ENCODE results near the gene PHF20. TPM values are rescaled to one million over a fixed set of nuclear protein-coding genes. Genes with fewer than 3 reads are reported as not detected.
"Not testable (repeated sequence)": the region's sequence is repeated elsewhere in the genome, so short reads cannot be mapped to it uniquely, and the experiment has no call there.

The PHF20 gene
- total and polyA plus RNA-seq, 2 donors from 2014 or later, result 12.3 to 48.4 TPM

GRCh38 chr20:35947489-35947888 lies 175.7 kb downstream of the PHF20 start:
- DNase-seq, result peak in 1 of 5 donors; percentile 14
- H3K4me3 ChIP-seq (ENCODE audit: low read length in 3 of 3), result no peak overlapping the region
- H3K36me3 ChIP-seq (ENCODE audit: control insufficient read depth in 2 of 3, insufficient read depth in 3 of 3, low read length in 3 of 3), result peaks cover 0 to 18% (median 9%) of the 10 kb centered on the region in 3 donors
- H3K27ac ChIP-seq (ENCODE audit: low read depth in 2 of 2, low read length in 2 of 2), result no peak overlapping the region
- H3K9me3 ChIP-seq (ENCODE audit: control insufficient read depth in 2 of 3, insufficient read depth in 1 of 3, low read length in 3 of 3), result no peaks in the 10 kb centered on the region
- H3K27me3 ChIP-seq (ENCODE audit: control insufficient read depth, insufficient read depth, low read length), result no peaks in the 10 kb centered on the region
- FAIRE-seq, result no peak
- intact Hi-C loops (cut with DNase I), result no loop called here
- H3K4me1 ChIP-seq (ENCODE audit: control insufficient read depth in 2 of 3, insufficient read depth in 2 of 3, low read depth in 1 of 3, low read length in 3 of 3), result no peaks in the 10 kb centered on the region
- no peak overlapping the region for H3K9ac ChIP-seq (ENCODE audit: low read length in 3 of 3)
- no peak for TF ChIP-seq CTCF (IDR thresholded peaks at IDR 0.05; ENCODE audit: borderline replicate concordance, extremely low read depth, insufficient read depth)

- no peak for FAIRE-seq
- Histone ChIP-seq H3K27me3 (ENCODE audit: control insufficient read depth, insufficient read depth, low read length) (no peaks in the 10 kb centered on the region), H3K9me3 (ENCODE audit: control insufficient read depth in 2 of 3, insufficient read depth in 1 of 3, low read length in 3 of 3) (no peaks in the 10 kb centered on the region), H3K36me3 (ENCODE audit: control insufficient read depth in 2 of 3, insufficient read depth in 3 of 3, low read length in 3 of 3) (peaks cover 0 to 18% (median 9%) of the 10 kb centered on the region in 3 donors), H3K27ac (ENCODE audit: low read depth in 2 of 2, low read length in 2 of 2) (no peak overlapping the region), H3K4me3 (ENCODE audit: low read length in 3 of 3) (no peak overlapping the region), H3K9ac (ENCODE audit: low read length in 3 of 3) (no peak overlapping the region), H3K4me1 (ENCODE audit: control insufficient read depth in 2 of 3, insufficient read depth in 2 of 3, low read depth in 1 of 3, low read length in 3 of 3) (peaks cover 0 to 3% (median 3%) of the 10 kb centered on the region in 3 donors)
- intact Hi-C loops (cut with DNase I), result no loop called here
- no peak for TF ChIP-seq CTCF (IDR thresholded peaks at IDR 0.05; ENCODE audit: borderline replicate concordance, extremely low read depth, insufficient read depth)
- DNase-seq, result no peak
Observed at GRCh38 chr20:35947907-35948306, 176.1 kb downstream of the PHF20 start.

DNA sequence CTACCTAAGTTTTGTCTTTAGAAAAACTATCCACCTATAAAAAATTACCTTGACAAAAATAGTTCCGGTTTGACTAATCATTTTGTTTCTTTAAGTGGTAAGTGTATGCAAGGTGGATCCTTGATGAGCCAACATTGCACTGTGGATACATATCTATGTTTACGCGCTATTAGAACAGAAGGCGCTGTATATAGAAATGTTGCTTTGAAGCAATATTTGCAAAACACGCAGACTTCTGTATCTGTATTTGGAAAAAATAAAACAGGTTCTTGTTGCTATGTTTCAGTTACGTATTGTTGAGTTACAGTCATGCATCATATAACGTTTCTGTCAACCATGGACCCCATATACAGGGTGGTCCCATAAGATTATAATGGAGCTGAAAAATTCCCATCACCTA lies 178.3 kb downstream of the PHF20 start:
- Histone ChIP-seq H3K4me1 (ENCODE audit: control insufficient read depth in 2 of 3, insufficient read depth in 2 of 3, low read depth in 1 of 3, low read length in 3 of 3) (peaks cover 0 to 8% (median 3%) of the 10 kb centered on the region in 3 donors), H3K9me3 (ENCODE audit: control insufficient read depth in 2 of 3, insufficient read depth in 1 of 3, low read length in 3 of 3) (no peaks in the 10 kb centered on the region), H3K9ac (ENCODE audit: low read length in 3 of 3) (no peak overlapping the region), H3K27me3 (ENCODE audit: control insufficient read depth, insufficient read depth, low read length) (no peaks in the 10 kb centered on the region), H3K4me3 (ENCODE audit: low read length in 3 of 3) (no peak overlapping the region), H3K36me3 (ENCODE audit: control insufficient read depth in 2 of 3, insufficient read depth in 3 of 3, low read length in 3 of 3) (peaks cover 0 to 14% (median 9%) of the 10 kb centered on the region in 3 donors), H3K27ac (ENCODE audit: low read depth in 2 of 2, low read length in 2 of 2) (no peak overlapping the region)
- TF ChIP-seq CTCF (IDR thresholded peaks at IDR 0.05; ENCODE audit: borderline replicate concordance, extremely low read depth, insufficient read depth), result no peak
- intact Hi-C loops (cut with DNase I), result no loop called here
- no peak for DNase-seq
- no peak for FAIRE-seq

- H3K27me3 ChIP-seq (ENCODE audit: control insufficient read depth, insufficient read depth, low read length); H3K9me3 ChIP-seq (ENCODE audit: control insufficient read depth in 2 of 3, insufficient read depth in 1 of 3, low read length in 3 of 3); intact Hi-C loops (cut with DNase I); H3K36me3 ChIP-seq (ENCODE audit: control insufficient read depth in 2 of 3, insufficient read depth in 3 of 3, low read length in 3 of 3); DNase-seq; FAIRE-seq; H3K27ac ChIP-seq (ENCODE audit: low read depth in 2 of 2, low read length in 2 of 2): not testable (repeated sequence)
- Histone ChIP-seq H3K4me3 (ENCODE audit: low read length in 3 of 3) (peak overlapping the region in 1 of 3 donors; percentile 95), H3K4me1 (ENCODE audit: control insufficient read depth in 2 of 3, insufficient read depth in 2 of 3, low read depth in 1 of 3, low read length in 3 of 3) (peaks cover 0 to 12% (median 3%) of the 10 kb centered on the region in 3 donors), H3K9ac (ENCODE audit: low read length in 3 of 3) (peak overlapping the region in 1 of 3 donors; percentile 97)
Observed at GRCh38 chr20:35952080-35952479, 180.3 kb downstream of the PHF20 start.
